ENCODE measurements around the gene FAM114A1. TPM values are rescaled to one million over a fixed set of nuclear protein-coding genes. Genes with fewer than 3 reads are reported as not detected.

The FAM114A1 gene
- total RNA-seq, 1 donor from 2014 or later = 19.5 TPM

DNA sequence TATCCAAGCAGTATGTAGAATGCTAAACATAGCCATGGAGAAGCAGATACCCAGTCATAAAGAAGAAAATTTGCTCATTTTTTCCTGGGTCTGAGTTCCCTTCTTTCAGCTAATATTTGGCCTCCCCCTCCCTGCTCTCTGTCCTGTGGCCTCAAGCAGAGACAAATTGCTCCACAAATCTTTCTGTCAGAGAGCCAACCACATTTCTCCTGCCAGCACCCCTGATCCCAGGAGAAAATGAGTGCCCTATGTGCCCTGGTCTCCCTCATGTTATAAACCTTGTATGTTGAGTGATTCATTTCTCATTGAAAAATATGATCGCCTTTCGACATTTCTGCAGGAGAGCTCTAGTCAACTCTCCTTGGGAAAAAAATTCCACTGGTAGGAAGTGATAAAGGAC lies 82.6 kb downstream of the FAM114A1 start:
- peaks cover 5% of the 10 kb centered on the region for H3K27me3 ChIP-seq (ENCODE audit: low read depth)
- DNase-seq = no peak
- H3K36me3 ChIP-seq = peaks cover 5% of the 10 kb centered on the region
- no peak overlapping the region for H3K4me3 ChIP-seq
- H3K9me3 ChIP-seq (replicated peaks) = no peaks in the 10 kb centered on the region
- H3K4me1 ChIP-seq = peaks cover 6% of the 10 kb centered on the region
- TF ChIP-seq, protein P1, sequence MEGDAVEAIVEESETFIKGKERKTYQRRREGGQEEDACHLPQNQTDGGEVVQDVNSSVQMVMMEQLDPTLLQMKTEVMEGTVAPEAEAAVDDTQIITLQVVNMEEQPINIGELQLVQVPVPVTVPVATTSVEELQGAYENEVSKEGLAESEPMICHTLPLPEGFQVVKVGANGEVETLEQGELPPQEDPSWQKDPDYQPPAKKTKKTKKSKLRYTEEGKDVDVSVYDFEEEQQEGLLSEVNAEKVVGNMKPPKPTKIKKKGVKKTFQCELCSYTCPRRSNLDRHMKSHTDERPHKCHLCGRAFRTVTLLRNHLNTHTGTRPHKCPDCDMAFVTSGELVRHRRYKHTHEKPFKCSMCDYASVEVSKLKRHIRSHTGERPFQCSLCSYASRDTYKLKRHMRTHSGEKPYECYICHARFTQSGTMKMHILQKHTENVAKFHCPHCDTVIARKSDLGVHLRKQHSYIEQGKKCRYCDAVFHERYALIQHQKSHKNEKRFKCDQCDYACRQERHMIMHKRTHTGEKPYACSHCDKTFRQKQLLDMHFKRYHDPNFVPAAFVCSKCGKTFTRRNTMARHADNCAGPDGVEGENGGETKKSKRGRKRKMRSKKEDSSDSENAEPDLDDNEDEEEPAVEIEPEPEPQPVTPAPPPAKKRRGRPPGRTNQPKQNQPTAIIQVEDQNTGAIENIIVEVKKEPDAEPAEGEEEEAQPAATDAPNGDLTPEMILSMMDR (IDR thresholded peaks at IDR 0.05; ENCODE audit: borderline replicate concordance) = no peak
- intact Hi-C loops (cut with micrococcal nuclease) = no loop called here
- no peak overlapping the region for H3K27ac ChIP-seq (replicated peaks)

DNA sequence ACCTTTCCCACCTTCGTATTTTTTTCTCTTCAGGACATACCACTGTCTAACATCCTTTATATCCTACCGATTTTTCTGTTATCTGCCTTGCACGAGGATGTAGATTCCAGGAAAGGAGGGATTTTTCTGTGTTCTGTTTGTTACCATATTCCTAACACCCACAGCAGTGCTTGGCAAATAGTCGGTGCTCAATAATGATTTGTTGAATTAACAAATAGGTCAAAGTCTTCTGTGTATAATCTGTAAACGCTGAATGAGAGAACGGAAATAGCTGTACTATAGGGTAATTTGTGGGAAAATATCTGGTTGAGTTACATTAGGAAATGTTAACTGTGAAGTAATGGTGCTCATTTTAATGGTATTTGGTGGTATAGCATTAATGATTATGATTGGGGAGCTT lies 83.1 kb downstream of the FAM114A1 start:
- no peak for DNase-seq
- H3K27me3 ChIP-seq (ENCODE audit: low read depth) = peaks cover 5% of the 10 kb centered on the region
- H3K9me3 ChIP-seq (replicated peaks) = no peaks in the 10 kb centered on the region
- intact Hi-C loops (cut with micrococcal nuclease) = no loop called here
- H3K4me3 ChIP-seq = no peak overlapping the region
- TF ChIP-seq, protein P1 (IDR thresholded peaks at IDR 0.05; ENCODE audit: borderline replicate concordance) = no peak
- H3K27ac ChIP-seq (replicated peaks) = no peak overlapping the region
- H3K36me3 ChIP-seq = no peaks in the 10 kb centered on the region
- peaks cover 6% of the 10 kb centered on the region for H3K4me1 ChIP-seq

DNA sequence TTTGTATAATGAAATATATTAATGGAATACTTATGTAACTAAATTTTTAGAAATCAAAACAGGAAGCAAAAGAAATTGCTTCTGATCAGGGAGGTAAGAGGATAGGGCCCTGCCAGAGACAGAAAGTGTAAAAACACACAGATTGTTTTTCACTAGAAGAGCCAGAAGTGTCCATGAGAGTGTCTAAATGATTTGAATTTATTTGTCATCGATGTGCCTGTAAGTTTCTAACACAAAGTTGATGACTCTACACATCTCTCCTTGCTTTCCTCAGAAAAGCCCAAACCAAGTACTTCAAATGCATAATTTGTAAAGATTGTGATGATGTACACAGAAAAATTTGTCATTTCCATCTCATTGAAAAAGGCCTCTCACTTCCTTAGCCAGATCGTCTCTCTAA lies 84.0 kb downstream of the FAM114A1 start:
- H3K4me1 ChIP-seq = peaks cover 6% of the 10 kb centered on the region
- H3K4me3 ChIP-seq = no peak overlapping the region
- peaks cover 5% of the 10 kb centered on the region for H3K27me3 ChIP-seq (ENCODE audit: low read depth)
- TF ChIP-seq, protein P1 (IDR thresholded peaks at IDR 0.05; ENCODE audit: borderline replicate concordance) = no peak
- DNase-seq = no peak
- H3K27ac ChIP-seq (replicated peaks) = no peak overlapping the region
- intact Hi-C loops (cut with micrococcal nuclease) = no loop called here
- H3K36me3 ChIP-seq = no peaks in the 10 kb centered on the region
- H3K9me3 ChIP-seq (replicated peaks) = no peaks in the 10 kb centered on the region

DNA sequence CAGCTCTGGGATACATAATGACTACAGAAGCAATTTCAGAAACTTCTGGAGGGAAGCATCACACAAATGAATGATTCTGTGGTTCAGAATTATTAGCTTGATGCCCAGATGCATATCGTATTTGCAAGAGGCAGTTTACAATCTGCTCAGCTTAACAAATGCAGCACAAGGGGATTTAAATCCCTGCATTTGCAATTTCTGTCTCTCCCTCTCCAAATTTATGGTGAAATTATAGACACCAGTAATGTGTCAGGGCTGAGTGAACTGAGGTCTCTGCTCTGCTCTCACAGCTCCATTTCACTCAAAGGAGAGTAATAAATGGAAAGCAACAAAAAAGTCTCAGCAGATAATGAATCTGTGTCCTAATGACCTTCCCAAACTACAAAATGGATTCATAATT lies 84.4 kb downstream of the FAM114A1 start:
- intact Hi-C loops (cut with micrococcal nuclease) = no loop called here

DNA sequence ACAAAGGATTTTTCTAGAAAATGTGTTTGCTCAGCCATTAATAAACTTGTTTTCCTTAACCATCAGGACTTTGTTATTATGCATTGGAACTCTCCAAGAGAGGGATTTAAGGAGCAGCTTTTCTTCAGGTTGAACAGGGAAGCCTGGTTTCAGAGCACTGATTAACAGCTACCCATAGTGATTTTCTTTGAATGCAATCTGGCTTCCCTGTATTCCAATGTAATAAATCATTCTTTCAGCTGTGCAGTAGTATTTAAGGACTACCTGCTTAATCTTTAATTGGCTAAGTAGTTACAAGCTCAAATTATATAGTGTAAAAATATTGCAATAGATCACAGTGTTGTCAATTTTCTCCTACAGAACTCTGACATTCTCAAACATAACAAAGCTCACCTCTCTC lies 87.1 kb downstream of the FAM114A1 start:
- Histone ChIP-seq H3K36me3 (no peaks in the 10 kb centered on the region), H3K4me3 (no peak overlapping the region), H3K4me1 (no peaks in the 10 kb centered on the region), H3K27me3 (ENCODE audit: low read depth) (peaks cover 5% of the 10 kb centered on the region), H3K9me3 (replicated peaks) (no peaks in the 10 kb centered on the region), H3K27ac (replicated peaks) (no peak overlapping the region)
- DNase-seq = no peak
- TF ChIP-seq, protein P1 (IDR thresholded peaks at IDR 0.05; ENCODE audit: borderline replicate concordance) = no peak
- intact Hi-C loops (cut with micrococcal nuclease) = no loop called here

More for the DNA sequence above, 84.4 kb downstream of the FAM114A1 start:
- Histone ChIP-seq H3K4me3 (no peak overlapping the region), H3K9me3 (replicated peaks) (no peaks in the 10 kb centered on the region), H3K27me3 (ENCODE audit: low read depth) (peaks cover 5% of the 10 kb centered on the region), H3K36me3 (no peaks in the 10 kb centered on the region), H3K27ac (replicated peaks) (no peak overlapping the region), H3K4me1 (peaks cover 6% of the 10 kb centered on the region)
- TF ChIP-seq, protein P1 (IDR thresholded peaks at IDR 0.05; ENCODE audit: borderline replicate concordance) = no peak
- DNase-seq = no peak

DNA sequence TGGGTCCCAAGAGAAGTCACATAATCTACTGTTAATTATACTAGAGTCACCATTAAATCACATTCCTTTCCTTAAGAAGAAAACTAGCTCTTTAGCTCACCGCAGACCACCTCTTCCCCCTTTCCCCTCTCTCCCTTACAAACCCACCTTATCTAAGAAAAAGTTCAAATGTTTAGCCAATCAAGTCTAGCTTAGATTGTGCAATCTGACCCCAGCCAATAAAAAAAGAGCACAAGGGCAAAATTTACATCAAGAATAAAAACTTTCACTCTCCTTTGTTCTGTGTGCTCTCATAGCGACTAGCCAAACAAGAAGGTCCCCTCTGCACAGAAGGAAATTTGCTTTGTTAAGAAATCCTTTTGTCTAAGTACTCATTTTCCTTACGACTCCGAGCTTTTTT lies 88.4 kb downstream of the FAM114A1 start:
- no peaks in the 10 kb centered on the region for H3K36me3 ChIP-seq
- intact Hi-C loops (cut with micrococcal nuclease) = no loop called here
- H3K27me3 ChIP-seq (ENCODE audit: low read depth) = peaks cover 5% of the 10 kb centered on the region
- H3K4me3 ChIP-seq = no peak overlapping the region
- H3K27ac ChIP-seq (replicated peaks) = no peak overlapping the region
- no peaks in the 10 kb centered on the region for H3K4me1 ChIP-seq
- no peaks in the 10 kb centered on the region for H3K9me3 ChIP-seq (replicated peaks)
- TF ChIP-seq, protein P1 (IDR thresholded peaks at IDR 0.05; ENCODE audit: borderline replicate concordance) = no peak
- no peak for DNase-seq

Measured in left ventricle myocardium inferior (tissue), 1 donor.